Mesendoderm (in vitro differentiated cells): ENCODE measurements around the gene NPFFR2.
"Not testable (repeated sequence)": the region's sequence is repeated elsewhere in the genome, so short reads cannot be mapped to it uniquely, and the experiment has no call there.

Experiments
- DNase-seq: peaks from one replicate; pipeline ENCODE4 v3.0.0; 2013
- H2AK5ac ChIP-seq: 2 replicates; pipeline ENCODE4 v1.6.1; 2013; ENCODE audit warnings: low read length, inconsistent platforms
- H2BK120ac ChIP-seq: 2 replicates; pipeline ENCODE4 v1.6.1; 2013; ENCODE audit warnings: low read depth, mild to moderate bottlenecking, low read length, moderate library complexity, mixed read lengths
- H2BK15ac ChIP-seq: replicated peaks from 2 replicates; pipeline ENCODE4 v1.6.1; 2013; ENCODE audit warnings: low read depth, mild to moderate bottlenecking, moderate library complexity
- H2BK5ac ChIP-seq: 2 replicates; pipeline ENCODE4 v1.6.1; 2013; ENCODE audit warnings: low read length, inconsistent platforms
- H3K18ac ChIP-seq: 2 replicates; pipeline ENCODE4 v1.6.1; 2013; ENCODE audit warnings: mild to moderate bottlenecking, low read length, mixed read lengths
- H3K23ac ChIP-seq: one replicate; pipeline ENCODE4 v1.6.1; 2013; ENCODE audit warnings: low read length
- H3K27ac ChIP-seq: 2 replicates; pipeline ENCODE4 v1.5.1; 2013; ENCODE audit warnings: low read depth, mild to moderate bottlenecking, inconsistent platforms, low read length, moderate library complexity
- H3K27me3 ChIP-seq: 2 replicates; pipeline ENCODE4 v1.6.1; 2013; ENCODE audit warnings: low read length, control low read depth, mild to moderate bottlenecking, inconsistent platforms; ENCODE audit not compliant: insufficient read depth, poor library complexity
- H3K36me3 ChIP-seq: 2 replicates; pipeline ENCODE4 v1.6.1; 2013; ENCODE audit warnings: low read length, inconsistent platforms; ENCODE audit not compliant: control insufficient read depth, insufficient read depth
- H3K4ac ChIP-seq: one replicate; pipeline ENCODE4 v1.6.1; 2013; ENCODE audit warnings: low read depth, mild to moderate bottlenecking, low read length, moderate library complexity
- H3K4me1 ChIP-seq: 2 replicates; pipeline ENCODE4 v1.6.1; 2013; ENCODE audit warnings: low read depth, low read length, inconsistent platforms; ENCODE audit not compliant: control insufficient read depth
- H3K4me2 ChIP-seq: 2 replicates; pipeline ENCODE4 v1.6.1; 2013; ENCODE audit warnings: low read length
- H3K4me3 ChIP-seq: 2 replicates; pipeline ENCODE4 v1.5.1; 2013; ENCODE audit warnings: mild to moderate bottlenecking, low read length
- H3K56ac ChIP-seq: one replicate; pipeline ENCODE4 v1.6.1; 2013; ENCODE audit warnings: low read length
- H3K79me1 ChIP-seq: 2 replicates; pipeline ENCODE4 v1.6.1; 2013; ENCODE audit warnings: low read length, inconsistent platforms
- H3K79me2 ChIP-seq: 2 replicates; pipeline ENCODE4 v1.6.1; 2013; ENCODE audit warnings: mild to moderate bottlenecking, low read length; ENCODE audit not compliant: control insufficient read depth, insufficient read depth
- H3K9ac ChIP-seq: 2 replicates; pipeline ENCODE4 v1.6.1; 2013; ENCODE audit warnings: low read length, inconsistent platforms
- H4K5ac ChIP-seq: one replicate; pipeline ENCODE4 v1.6.1; 2013; ENCODE audit warnings: low read length
- H4K8ac ChIP-seq: one replicate; pipeline ENCODE4 v1.6.1; 2013; ENCODE audit warnings: low read depth, mild to moderate bottlenecking, control low read depth, low read length, moderate library complexity
- WGBS: extraction: QIAGEN DNeasy Blood & Tissue Kit; methylation state at CpG from one replicate; pipeline ENCODE4 v1.1.7; 2013; ENCODE audit warnings: low lambda C conversion rate, missing lambda C conversion rate; ENCODE audit not compliant: insufficient coverage; ENCODE audit errors: extremely low coverage; 5-methylcytosine and 5-hydroxymethylcytosine counted together

Gene NPFFR2

GRCh38 chr4:72067051-72067450 is 35.3 kb downstream of the NPFFR2 start:
- Histone ChIP-seq H3K79me2 (no peaks in the 10 kb centered on the region), H2BK120ac (no peak overlapping the region), H3K27me3 (no peaks in the 10 kb centered on the region), H3K79me1 (no peaks in the 10 kb centered on the region), H2BK15ac (no peak overlapping the region), H3K18ac (no peak overlapping the region), H4K5ac (no peak overlapping the region), H4K8ac (no peak overlapping the region), H2AK5ac (no peak overlapping the region), H3K27ac (no peak overlapping the region), H3K4me2 (no peak overlapping the region), H3K4me1 (no peaks in the 10 kb centered on the region), H3K36me3 (no peaks in the 10 kb centered on the region), H3K4me3 (no peak overlapping the region), H2BK5ac (no peak overlapping the region), H3K9ac (no peak overlapping the region), H3K23ac (no peak overlapping the region), H3K4ac (no peak overlapping the region), H3K56ac (no peak overlapping the region)
- no peak for DNase-seq
- no CpG with 5 or more reads among the region's 7 CpGs for WGBS

- DNase-seq = no peak
- H3K27me3 ChIP-seq = no peaks in the 10 kb centered on the region
- no peak overlapping the region for H2BK120ac ChIP-seq
- no peaks in the 10 kb centered on the region for H3K79me1 ChIP-seq
- no peak overlapping the region for H4K8ac ChIP-seq
- H2BK5ac ChIP-seq = no peak overlapping the region
- no peak overlapping the region for H3K56ac ChIP-seq
- no peaks in the 10 kb centered on the region for H3K79me2 ChIP-seq
- no peak overlapping the region for H2BK15ac ChIP-seq
- no peak overlapping the region for H3K4ac ChIP-seq
- H3K4me2 ChIP-seq = no peak overlapping the region
- H3K4me1 ChIP-seq = no peaks in the 10 kb centered on the region
- H3K27ac ChIP-seq = no peak overlapping the region
- no peak overlapping the region for H3K18ac ChIP-seq
- H4K5ac ChIP-seq = no peak overlapping the region
- no peak overlapping the region for H2AK5ac ChIP-seq
- H3K4me3 ChIP-seq = no peak overlapping the region
- H3K36me3 ChIP-seq = no peaks in the 10 kb centered on the region
- H3K9ac ChIP-seq = no peak overlapping the region
- H3K23ac ChIP-seq = no peak overlapping the region
Observed at GRCh38 chr4:72073816-72074215, 42.0 kb downstream of the NPFFR2 start.

DNA sequence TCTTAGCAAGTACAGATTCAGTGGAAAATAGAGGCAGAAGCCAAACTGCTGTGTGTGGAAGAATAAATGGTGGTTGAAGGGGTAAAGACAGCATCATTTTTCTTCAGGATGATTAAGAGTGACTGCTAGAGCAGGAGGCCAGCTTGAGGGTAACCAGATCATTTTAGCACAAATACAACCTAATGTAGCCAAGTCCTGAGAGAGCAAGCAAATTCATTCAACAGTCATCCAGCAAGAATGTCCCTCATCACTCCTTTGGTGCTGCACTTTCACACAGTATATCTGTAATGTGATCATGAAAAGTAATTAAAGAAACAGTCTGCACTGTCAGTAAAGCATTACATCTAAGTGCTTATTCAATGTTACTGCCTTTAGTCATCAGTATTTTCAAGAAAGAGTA is 44.8 kb downstream of the NPFFR2 start:
- Histone ChIP-seq H2AK5ac (no peak overlapping the region), H4K8ac (no peak overlapping the region), H2BK5ac (no peak overlapping the region), H3K56ac (no peak overlapping the region), H3K4me1 (no peaks in the 10 kb centered on the region), H3K27ac (no peak overlapping the region), H3K36me3 (no peaks in the 10 kb centered on the region), H3K23ac (no peak overlapping the region), H3K4me3 (no peak overlapping the region), H3K4me2 (no peak overlapping the region), H3K9ac (no peak overlapping the region), H2BK15ac (no peak overlapping the region), H2BK120ac (no peak overlapping the region), H3K27me3 (no peaks in the 10 kb centered on the region), H3K79me1 (no peaks in the 10 kb centered on the region), H3K4ac (no peak overlapping the region), H3K18ac (no peak overlapping the region), H3K79me2 (no peaks in the 10 kb centered on the region), H4K5ac (no peak overlapping the region)
- DNase-seq = peak; percentile 37

- Histone ChIP-seq H3K36me3 (no peaks in the 10 kb centered on the region), H3K4me1 (no peaks in the 10 kb centered on the region), H3K56ac (no peak overlapping the region), H3K79me1 (no peaks in the 10 kb centered on the region), H4K8ac (no peak overlapping the region), H3K9ac (no peak overlapping the region), H2BK120ac (no peak overlapping the region), H3K18ac (no peak overlapping the region), H3K27me3 (no peaks in the 10 kb centered on the region), H3K23ac (no peak overlapping the region), H3K4me3 (no peak overlapping the region), H2BK5ac (no peak overlapping the region), H2BK15ac (no peak overlapping the region), H3K4me2 (no peak overlapping the region), H2AK5ac (no peak overlapping the region), H4K5ac (no peak overlapping the region), H3K4ac (no peak overlapping the region), H3K27ac (no peak overlapping the region), H3K79me2 (no peaks in the 10 kb centered on the region)
- no peak for DNase-seq
- WGBS = no CpG with 5 or more reads among the region's 2 CpGs
Observed at GRCh38 chr4:72077346-72077745, 45.5 kb downstream of the NPFFR2 start.

- no peak overlapping the region for H3K23ac ChIP-seq
- DNase-seq = peak; percentile 34
- no peaks in the 10 kb centered on the region for H3K4me1 ChIP-seq
- H3K79me1 ChIP-seq = no peaks in the 10 kb centered on the region
- H3K36me3 ChIP-seq = no peaks in the 10 kb centered on the region
- no peak overlapping the region for H2BK5ac ChIP-seq
- no peak overlapping the region for H3K56ac ChIP-seq
- H3K4ac ChIP-seq = no peak overlapping the region
- no peak overlapping the region for H4K5ac ChIP-seq
- H2BK15ac ChIP-seq = no peak overlapping the region
- no peak overlapping the region for H3K4me2 ChIP-seq
- no peak overlapping the region for H3K18ac ChIP-seq
- no peak overlapping the region for H3K9ac ChIP-seq
- H2AK5ac ChIP-seq = no peak overlapping the region
- H4K8ac ChIP-seq = no peak overlapping the region
- no peak overlapping the region for H3K4me3 ChIP-seq
- no peak overlapping the region for H3K27ac ChIP-seq
- H3K79me2 ChIP-seq = no peaks in the 10 kb centered on the region
- H2BK120ac ChIP-seq = no peak overlapping the region
- no CpG with 5 or more reads among the region's 3 CpGs for WGBS
- no peaks in the 10 kb centered on the region for H3K27me3 ChIP-seq
Observed at GRCh38 chr4:72084587-72085011, 52.8 kb downstream of the NPFFR2 start.

GRCh38 chr4:72090606-72091005 is 58.8 kb downstream of the NPFFR2 start:
- H3K9ac ChIP-seq, H4K8ac ChIP-seq, H4K5ac ChIP-seq, H3K23ac ChIP-seq, H3K79me2 ChIP-seq, H3K4me3 ChIP-seq, H3K18ac ChIP-seq, H3K36me3 ChIP-seq, DNase-seq, H3K4me2 ChIP-seq, H2AK5ac ChIP-seq, H2BK120ac ChIP-seq, H3K4ac ChIP-seq, H2BK15ac ChIP-seq, H3K79me1 ChIP-seq, H3K56ac ChIP-seq, H3K27ac ChIP-seq, H2BK5ac ChIP-seq, H3K4me1 ChIP-seq, H3K27me3 ChIP-seq: not testable (repeated sequence)
- no CpG with 5 or more reads among the region's 2 CpGs for WGBS
